SK-MEL-5 (cell line): ENCODE measurements around the gene RSBN1L. TPM values are rescaled to one million over a fixed set of nuclear protein-coding genes. Genes with fewer than 3 reads are reported as not detected.
"Not testable (repeated sequence)": the region's sequence is repeated elsewhere in the genome, so short reads cannot be mapped to it uniquely, and the experiment has no call there.

Experiments used
- DNase-seq: peaks from one replicate; pipeline ENCODE4 v3.0.0-alpha.2; 2016; ENCODE audit warnings: low read depth, low spot score
- in situ Hi-C: cut with HindIII; loops from 2 replicates; pipeline ENCODE4 v1.10.0; 2016; ENCODE audit warnings: low sequenced_read_pairs, high pct_unique_total_duplicates, low pct_unique_long_range_greater_than_20kb
- total RNA-seq: library from RNA; depleted of rRNA; stranded (reverse); fragments of >200 nt; shearing (Covaris generic); gene quantifications from 2 replicates; pipeline ENCODE4 v1.2.3, GENCODE V29; 2014

Gene RSBN1L
- total RNA-seq, 1 experiment from 2014 or later, result 27.2 TPM

DNA sequence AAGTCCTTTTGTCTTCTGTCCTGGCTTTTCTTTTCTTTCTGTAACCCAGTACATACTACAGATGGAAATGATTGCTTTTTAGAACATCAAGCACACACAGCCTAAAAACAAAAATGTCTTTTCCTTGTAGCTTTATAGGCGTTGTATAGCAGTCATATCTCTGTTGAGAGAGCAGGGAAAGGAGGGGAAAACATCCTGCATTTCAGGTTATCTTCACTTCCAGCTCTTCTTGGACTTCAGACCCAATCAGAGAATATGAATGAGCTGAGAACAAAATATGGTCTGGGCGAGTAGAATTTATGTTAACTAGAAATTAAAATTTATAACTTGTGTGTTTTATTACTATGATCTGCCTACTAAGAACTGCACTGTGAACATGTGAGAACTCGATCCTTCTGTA is 87.3 kb downstream of the RSBN1L start:
- in situ Hi-C loops, result no loop called here
- DNase-seq, result no peak

DNA sequence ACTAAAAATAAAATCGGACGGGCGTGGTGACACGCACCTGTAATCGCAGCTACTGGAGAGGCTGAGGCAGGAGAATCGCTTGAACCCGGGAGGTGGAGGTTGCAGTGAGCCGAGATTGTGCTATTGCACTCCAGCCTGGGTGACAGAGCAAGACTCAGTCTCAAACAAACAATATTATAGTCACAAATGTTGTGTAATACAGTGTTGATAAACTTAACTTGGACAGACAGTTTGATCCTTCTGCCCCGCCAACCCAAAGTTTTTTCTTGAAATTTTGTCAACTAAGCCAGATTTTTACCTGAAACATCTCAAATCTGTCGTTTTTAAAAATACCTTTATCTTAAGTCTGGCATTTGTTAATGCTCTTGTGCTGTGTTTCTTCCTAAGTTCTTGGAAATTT is 88.2 kb downstream of the RSBN1L start:
- in situ Hi-C loops, DNase-seq: not testable (repeated sequence)

DNA sequence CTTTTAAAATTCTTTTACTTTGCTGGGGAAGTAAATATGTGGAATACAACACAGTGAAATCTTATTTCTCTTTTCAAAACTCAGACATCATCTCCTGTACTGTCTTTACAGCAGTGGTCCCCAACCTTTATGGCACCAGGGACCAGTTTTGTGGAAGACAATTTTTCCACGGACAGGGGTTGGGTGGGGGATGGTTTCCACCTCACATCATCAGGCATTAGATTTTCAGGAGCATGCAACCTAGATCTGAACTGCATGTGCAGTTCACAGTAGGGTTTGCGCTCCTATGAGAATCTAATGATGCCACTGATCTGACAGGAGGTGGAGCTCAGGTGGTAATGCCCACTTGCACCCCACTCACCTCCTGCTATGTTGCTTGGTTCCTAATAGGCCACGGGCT is 89.8 kb downstream of the RSBN1L start:
- DNase-seq, result no peak
- in situ Hi-C loops, result no loop called here

DNA sequence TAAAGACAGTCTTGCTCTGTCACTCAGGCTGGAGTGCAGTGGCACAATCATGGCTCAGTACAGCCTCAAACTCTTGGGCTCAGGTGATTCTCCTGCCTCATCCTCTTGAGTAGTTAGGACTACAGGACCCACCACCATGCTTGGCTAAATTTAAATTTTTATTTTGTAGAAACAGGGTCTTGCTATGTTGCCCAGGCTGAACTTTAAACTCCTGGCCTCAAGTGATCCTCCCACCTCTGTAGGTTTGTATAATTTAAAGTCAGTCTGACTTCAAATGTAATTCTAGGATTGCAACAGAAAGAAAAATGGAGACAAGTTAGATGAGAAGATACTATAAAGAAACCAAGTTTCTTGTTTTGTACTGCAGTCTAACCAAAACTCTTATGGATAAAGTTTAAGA is 90.5 kb downstream of the RSBN1L start:
- in situ Hi-C loops, result no loop called here

DNA sequence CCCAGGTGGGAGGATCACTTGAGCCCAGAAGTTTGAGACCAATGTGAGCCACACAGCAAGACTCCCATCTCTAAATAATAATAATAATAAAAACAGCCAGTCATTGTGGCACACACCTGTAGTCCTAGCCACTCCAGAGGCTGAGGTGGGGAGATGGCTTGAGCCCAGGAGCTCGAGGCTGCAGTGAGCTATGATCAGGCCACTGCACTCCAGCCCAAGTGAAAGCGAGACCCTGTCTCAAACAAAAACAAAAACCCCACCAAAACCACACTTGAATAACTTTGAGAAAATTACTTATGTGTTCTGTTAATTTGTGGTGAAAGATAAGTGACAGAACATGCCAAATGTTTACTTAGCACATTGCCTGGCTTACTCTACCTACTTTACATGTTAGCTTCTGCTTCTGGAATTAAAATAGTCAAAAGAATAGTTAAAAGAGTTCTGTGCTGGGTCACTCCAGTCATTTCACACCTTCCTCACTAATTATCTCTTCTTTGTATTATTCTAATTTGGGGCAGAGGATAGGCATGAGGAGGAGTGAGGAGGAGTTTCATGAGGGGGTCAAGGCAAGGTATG is 92.2 kb downstream of the RSBN1L start:
- in situ Hi-C loops, result no loop called here

More for the DNA sequence above, 90.5 kb downstream of the RSBN1L start:
- DNase-seq, result no peak

DNA sequence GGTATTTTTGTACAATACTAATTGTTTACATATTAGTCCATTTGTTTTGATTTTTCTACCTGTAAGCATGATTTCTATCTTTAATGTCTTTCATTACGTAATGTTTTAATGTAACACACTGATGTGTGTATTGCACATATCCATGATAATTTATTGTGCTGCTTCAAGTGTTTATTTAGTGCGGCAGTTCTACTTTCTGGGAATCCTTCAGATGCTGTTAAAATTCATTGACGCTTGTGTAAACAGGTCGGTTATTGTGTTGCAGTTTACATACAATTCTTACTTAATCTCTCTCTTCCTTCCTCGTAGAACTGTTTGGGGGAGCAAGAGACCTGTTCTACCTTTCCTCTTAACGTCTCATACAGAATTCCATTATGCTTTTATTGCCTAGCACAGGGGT is 95.1 kb downstream of the RSBN1L start:
- DNase-seq, result no peak
- in situ Hi-C loops, result no loop called here

More for the DNA sequence above, 92.2 kb downstream of the RSBN1L start:
- DNase-seq, result no peak

DNA sequence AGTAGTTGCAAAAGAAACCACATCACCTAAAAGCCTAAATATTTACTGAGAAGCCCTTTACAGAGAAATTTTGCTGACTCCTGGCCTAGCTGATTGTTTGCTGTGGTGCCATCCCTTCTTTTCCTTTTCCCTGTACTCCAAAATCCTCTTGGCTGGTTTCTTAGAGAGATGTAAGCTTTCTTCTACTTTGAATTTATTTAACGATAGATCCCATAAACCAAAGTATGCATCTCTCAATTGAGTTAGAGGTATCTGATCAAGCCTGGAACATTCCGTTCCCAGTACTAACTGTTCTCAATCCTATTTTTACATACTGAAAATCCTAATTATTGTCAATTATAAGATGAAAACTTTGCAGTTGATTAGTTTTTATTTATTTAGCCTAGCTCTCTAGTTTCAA is 95.7 kb downstream of the RSBN1L start:
- in situ Hi-C loops, result no loop called here
- DNase-seq, result no peak

DNA sequence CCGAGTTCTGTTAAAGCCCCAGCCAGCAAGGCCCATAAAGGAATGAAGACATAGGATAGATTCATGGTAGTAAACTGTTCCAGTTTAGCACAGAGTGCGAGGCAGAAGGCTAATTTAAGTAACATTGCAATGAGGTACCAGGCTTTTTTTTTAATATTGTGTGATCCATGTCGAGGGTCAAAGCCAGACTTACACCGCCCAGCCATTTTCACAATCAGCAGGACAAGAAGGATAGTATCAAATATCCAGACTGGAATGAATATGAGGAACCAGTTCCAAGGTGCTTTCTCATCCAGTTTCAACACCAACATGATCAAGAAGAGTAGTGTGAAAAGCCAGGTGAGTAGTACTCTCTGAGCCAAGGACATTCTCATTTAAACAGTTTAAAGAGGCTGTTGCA is 97.7 kb downstream of the RSBN1L start:
- in situ Hi-C loops, result no loop called here
- no peak for DNase-seq

DNA sequence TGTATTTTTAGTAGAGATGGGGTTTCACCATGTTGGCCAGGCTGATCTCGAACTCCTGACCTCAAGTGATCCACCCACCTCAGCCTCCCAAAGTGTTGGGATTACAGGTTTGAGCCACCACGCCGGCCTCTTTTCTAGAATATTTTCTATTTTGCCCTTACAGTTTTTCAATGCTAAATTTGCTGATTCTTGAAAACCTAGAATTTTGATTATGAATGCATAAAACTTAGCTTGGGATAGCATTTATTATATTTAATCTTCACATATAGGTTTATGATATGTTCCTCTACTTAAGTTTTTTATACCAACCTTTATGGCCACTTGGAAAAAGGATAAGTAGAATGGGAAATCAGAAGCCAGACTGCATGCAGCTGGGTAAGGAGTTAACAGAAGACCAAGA is 99.8 kb downstream of the RSBN1L start:
- no peak for DNase-seq
- in situ Hi-C loops, result no loop called here

DNA sequence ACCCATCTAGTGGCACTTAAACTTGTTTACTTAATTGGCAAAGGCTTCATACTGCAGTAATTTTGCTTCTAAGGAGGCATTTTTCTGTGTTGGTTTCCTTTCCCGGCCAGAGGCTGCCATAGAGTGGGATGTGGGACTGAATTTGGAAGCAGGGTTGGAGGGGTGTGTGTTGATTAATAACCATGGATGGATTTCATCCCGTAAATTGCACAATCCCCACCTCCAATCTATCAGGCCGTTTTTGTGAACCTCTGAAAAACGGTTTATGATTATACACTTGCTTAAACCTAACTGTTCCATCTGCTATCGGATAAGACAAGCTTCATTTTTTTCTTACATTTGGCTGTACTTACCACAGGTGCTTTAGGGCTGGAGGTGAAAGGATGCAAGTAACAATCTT is 100.7 kb downstream of the RSBN1L start:
- in situ Hi-C loops, result no loop called here
- DNase-seq, result no peak

DNA sequence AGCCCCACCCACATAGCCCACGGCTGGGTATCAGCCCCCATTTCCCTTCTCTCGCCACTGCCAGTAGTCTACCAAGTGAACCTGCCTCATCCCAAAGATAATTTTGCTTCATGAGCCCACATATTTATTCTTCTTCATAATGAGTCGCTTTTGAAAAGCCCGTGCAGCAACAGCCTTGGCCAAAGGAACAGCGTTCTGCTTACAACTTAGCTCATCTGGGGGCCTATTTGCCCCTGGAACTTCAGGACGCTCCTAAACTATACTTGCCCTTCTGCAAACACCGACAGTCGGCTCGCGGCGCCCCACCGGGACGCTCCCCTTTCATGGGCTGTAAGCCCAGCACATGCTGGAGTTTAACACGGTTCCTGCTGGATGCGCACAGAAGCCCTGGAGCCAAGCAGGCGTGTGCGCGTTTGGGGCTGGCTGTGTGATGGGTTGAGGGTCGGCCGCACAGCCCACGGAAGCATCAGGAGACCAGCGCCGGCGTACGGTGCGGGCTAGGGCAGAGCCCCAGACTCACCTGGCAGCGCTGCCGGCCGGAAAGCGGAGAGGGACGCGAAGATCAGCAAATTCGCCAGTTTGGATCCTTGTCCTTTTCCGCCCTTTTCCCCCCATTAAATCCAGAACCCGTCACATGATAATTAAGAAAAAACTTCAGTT is 101.6 kb downstream of the RSBN1L start:
- in situ Hi-C loops, result no loop called here
- DNase-seq, result peak; percentile 10

DNA sequence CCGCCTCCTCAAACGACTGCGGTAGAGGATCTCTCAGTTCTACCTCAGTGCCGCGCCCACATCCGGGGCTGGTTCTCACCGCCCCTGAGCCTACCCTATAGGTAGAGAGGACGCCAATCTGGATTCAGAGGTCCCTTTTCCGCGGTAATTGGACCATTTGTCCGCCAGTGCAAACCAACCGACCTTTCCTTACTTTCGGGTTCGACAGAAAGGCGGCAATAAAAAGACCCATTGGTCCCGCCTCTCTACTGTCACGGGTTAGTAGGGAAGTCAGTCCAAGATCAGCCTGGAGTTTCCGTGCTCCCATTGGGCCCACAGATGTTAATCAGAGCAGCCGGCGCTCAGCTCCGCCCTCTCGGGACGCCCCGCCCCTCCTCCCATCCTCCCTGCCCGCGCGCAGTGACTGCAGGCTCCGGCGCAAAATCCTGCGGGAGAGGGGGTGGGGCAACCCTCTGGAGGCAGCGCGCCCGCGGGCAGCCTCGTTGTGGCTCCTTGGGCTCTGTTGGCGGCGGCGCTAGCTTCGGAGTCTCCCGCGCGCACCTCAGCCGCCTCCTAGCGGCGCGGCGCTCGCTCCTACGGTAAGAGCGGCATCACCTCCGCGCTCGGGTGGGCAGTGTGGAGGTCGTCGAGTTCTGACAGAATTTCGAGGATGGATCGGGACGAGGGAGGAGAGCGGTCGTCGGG is 102.3 kb downstream of the RSBN1L start, which contains the start of the genes PHTF2 and TMEM60:
TSS of gene PHTF2 (plus strand) at position 380 of the 684 bp plus-strand sequence.
TSS of gene TMEM60 (minus strand) at position 41 of the 684 bp plus-strand sequence. CDS start 4,061 bp downstream, outside the sequence.
- in situ Hi-C loops, result no loop called here
- peak; percentile 100 for DNase-seq

DNA sequence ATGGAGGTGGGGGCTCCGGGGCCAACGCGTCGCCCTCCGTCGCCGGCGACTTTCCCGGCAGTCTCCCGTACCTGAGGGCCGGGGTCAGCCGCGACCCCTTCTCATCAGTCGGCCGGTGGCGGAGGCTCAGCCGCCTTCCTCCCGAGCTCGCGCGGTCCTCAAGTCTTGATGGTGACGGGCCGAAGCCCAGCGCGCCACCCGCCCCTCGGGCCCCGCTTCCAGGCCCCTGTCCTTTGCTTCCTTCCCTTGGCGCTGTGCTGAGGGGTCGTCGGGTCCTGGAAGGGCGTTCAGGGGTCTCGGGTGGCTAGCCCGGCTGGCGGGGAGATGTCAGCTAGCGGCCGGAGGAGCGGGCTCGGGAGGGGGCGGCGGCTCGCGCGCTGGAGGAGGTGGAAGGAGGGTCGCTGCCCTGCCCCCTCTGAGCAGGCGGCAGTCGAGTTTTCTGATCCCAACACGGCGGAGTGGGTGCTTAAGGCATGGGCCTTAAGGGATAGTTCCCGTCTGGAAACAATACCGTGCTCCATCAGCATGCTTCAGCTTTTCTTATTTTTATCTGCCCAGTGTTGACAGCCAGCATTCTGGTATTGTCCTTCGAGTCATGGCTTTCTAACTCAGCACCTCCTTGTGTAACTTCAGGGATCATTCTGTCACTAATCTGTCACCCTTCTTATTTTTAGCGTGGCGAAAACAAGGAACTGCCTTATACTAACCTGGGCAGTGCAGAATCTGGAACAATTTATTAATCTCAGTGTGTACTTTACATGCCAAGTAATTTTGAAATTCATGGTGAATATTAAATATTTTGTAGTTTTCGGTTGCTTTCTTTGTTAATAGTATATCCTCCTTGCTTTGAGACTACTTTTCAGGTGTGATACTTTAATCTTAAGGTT is 103.1 kb downstream of the RSBN1L start:
- in situ Hi-C loops, result no loop called here
- DNase-seq, result peak; percentile 43

DNA sequence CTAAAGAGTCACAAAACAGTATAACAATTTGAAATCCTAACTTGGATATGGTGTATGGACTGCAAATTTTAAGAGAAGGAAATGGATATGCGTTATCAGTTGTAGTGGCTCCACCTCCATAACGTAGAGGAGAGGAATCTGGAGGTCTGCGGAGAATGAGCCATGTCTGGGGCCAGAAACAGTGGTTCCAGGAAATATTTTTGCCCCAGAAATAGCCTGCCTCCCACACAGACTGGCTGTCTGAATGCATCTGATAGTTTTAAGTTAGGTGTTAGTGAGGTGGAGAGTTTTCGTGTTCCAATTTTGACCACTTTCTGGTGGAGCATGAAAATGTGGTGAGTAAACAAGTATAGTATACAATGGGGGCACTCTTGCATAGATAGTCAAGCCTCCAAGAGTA is 103.9 kb downstream of the RSBN1L start:
- in situ Hi-C loops, result no loop called here
- DNase-seq, result no peak

DNA sequence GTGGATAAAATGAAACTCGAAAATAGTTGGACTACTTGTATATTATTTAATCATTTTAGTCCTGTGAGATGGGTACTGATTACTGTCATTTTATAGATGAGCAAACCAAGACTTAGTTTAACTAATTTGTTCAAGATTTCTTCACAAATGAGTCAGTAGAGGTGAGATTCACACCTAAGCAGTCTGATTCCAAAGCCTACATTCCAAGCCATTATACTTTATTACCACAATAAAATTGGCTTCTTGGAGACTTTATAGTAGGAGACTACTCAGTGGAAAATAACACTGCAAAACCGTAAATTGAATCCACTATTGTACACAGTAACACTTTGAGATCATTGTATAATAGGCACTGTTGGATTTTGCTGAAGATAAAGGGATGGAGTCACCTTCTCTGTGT is 104.5 kb downstream of the RSBN1L start:
- no peak for DNase-seq
- in situ Hi-C loops, result no loop called here

DNA sequence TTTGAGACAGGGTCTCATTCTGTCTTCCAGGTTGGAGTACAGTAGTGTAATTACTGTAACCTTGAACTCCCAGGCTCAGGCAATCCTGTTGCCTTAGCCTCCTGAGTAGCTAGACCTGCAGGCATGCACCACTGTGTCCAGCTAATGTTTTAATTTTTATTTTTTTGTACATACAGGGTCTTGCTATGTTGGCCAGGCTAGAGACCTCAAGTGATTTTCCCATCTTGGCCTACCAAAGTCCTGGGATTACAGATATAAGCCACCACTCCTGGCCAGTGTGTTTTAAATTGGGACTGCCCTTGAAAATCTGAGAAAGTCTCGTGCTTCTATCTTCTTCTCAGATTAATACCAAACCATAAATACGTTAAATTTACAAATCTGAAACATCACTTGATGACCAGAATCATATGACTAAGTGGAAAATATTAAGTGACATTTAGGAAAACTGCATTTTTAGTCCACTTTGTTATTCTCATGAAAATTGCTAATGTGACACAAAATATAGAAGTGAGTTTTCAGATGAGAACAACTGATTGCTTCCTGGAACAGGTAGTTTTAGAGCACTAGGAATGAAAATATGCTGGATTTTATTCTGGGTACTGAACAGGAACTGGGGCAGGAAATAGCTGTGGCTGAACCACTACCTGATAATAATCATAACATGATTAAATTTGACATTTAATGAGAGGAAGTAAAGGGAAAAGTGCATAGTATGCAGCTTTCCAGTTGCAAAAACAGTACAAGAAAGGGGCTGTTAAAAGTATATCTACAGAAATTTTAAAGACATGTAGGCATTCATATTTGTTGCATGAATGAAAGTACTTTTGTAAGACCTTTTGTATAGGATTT is 106.5 kb downstream of the RSBN1L start:
- DNase-seq, result no peak
- in situ Hi-C loops, result no loop called here

DNA sequence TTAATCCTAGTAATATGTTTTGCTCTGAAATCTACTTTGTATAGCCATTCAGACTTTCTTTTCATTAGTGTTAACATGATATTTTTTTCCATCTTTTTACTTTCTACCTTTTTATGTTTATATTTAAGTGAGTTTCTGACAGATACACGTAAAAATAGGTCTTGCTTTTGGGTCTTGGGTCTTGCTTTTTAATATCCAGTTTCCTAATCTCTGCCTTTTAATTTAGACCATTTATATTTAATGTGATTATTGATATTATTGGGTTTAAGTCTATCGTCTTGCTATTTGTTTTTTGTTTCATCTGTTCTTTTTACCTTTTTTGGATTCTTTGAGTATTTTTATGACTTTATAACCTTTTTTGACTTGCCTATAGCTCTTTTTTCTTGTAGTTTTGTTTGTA is 110.2 kb downstream of the RSBN1L start:
- no peak for DNase-seq
- in situ Hi-C loops, result no loop called here
